Lung (tissue), 12 donors: ENCODE data around the gene KRTAP5-2. TPM values are rescaled to one million over a fixed set of nuclear protein-coding genes. Genes with fewer than 3 reads are reported as not detected.
"Not testable (repeated sequence)": the region's sequence is repeated elsewhere in the genome, so short reads cannot be mapped to it uniquely, and the experiment has no call there.

Experiments used
- ATAC-seq: fragments of 200-7000 bp; cut with Tn5 transposase; one replicate; pipeline ENCODE4 v1.9.1; 2020; ENCODE audit warnings: moderate number of reproducible peaks; ENCODE audit not compliant: insufficient read depth, low FRiP score
- DNase-seq, 3 donors: peaks; one replicate each; pipeline ENCODE4 v3.0.0-alpha.2; 2013 to 2017
- H3K27ac ChIP-seq, 2 donors: one replicate each; pipeline ENCODE4 v1.5.1; 2013; ENCODE audit warnings: mild to moderate bottlenecking in 2 of 2, moderate library complexity in 2 of 2, control low read depth in 1 of 2, inconsistent platforms in 1 of 2, low read depth in 1 of 2, low read length in 1 of 2
- H3K27me3 ChIP-seq, 3 donors: one replicate each; pipeline ENCODE4 v1.5.1; 2013; ENCODE audit warnings: low read length in 2 of 3; ENCODE audit not compliant: control insufficient read depth in 3 of 3, insufficient read depth in 3 of 3
- H3K36me3 ChIP-seq, 4 donors: one replicate each; pipeline ENCODE4 v1.5.1; 2013; ENCODE audit warnings: low read length in 4 of 4, mild to moderate bottlenecking in 1 of 4, moderate library complexity in 1 of 4; ENCODE audit not compliant: control insufficient read depth in 4 of 4, insufficient read depth in 4 of 4
- H3K4me1 ChIP-seq, 5 donors: one replicate each; pipeline ENCODE4 v1.5.1; 2013; ENCODE audit warnings: low read length in 5 of 5, mild to moderate bottlenecking in 2 of 5, moderate library complexity in 1 of 5; ENCODE audit not compliant: control insufficient read depth in 5 of 5, insufficient read depth in 5 of 5
- H3K4me3 ChIP-seq: one replicate; pipeline ENCODE4 v1.5.1; 2013; ENCODE audit warnings: mild to moderate bottlenecking, control low read depth, moderate library complexity
- H3K9ac ChIP-seq, 2 donors: one replicate each; pipeline ENCODE4 v1.5.1; 2013; ENCODE audit warnings: low read length in 2 of 2, control low read depth in 1 of 2; ENCODE audit not compliant: insufficient read depth in 1 of 2
- H3K9me3 ChIP-seq, 4 donors: one replicate each; pipeline ENCODE4 v1.5.1; 2013; ENCODE audit warnings: low read length in 3 of 4, mild to moderate bottlenecking in 1 of 4, moderate library complexity in 1 of 4; ENCODE audit not compliant: control insufficient read depth in 4 of 4, insufficient read depth in 3 of 4
- CTCF ChIP-seq: IDR thresholded peaks from 2 replicates; pipeline ENCODE4 v1.5.1; 2012; ENCODE audit warnings: mild to moderate bottlenecking; ENCODE audit errors: control extremely low read depth, extremely low read depth
- WGBS, 2 donors: extraction: QIAGEN DNeasy Blood & Tissue Kit; methylation state at CpG; one replicate each; pipeline ENCODE4 v1.1.7; 2013; 5-methylcytosine and 5-hydroxymethylcytosine counted together
- polyA plus RNA-seq, 2 donors: library from polyadenylated mRNA; stranded (reverse); fragments of 200-250 nt; gene quantifications; one replicate each; pipeline ENCODE4 v1.2.1, GENCODE V29; 2013
- total RNA-seq, 2 donors: library from RNA; depleted of rRNA in 1 of 2; stranded (reverse); fragments of >200 nt in 1 of 2; gene quantifications; one replicate each; pipeline ENCODE4 v1.2.1, GENCODE V29; 2014 to 2021
- donor health status: control.
- donor health status: control.
- donor health status: Bipolar disorder and iron deficiency.
- donor health status: healthy.
- donor health status: DM: yes; HTN: yes; CAD: no.

The KRTAP5-2 gene
- total and polyA plus RNA-seq, 4 donors, result 0.12 TPM; not detected in 3

GRCh38 chr11:1604711-1605110 lies 6.6 kb upstream of the KRTAP5-2 start:
- Histone ChIP-seq H3K4me1 (peaks cover 0 to 5% (median 0%) of the 10 kb centered on the region in 5 donors), H3K9me3 (no peaks in the 10 kb centered on the region), H3K9ac (no peak overlapping the region), H3K4me3 (no peak overlapping the region), H3K36me3 (no peaks in the 10 kb centered on the region), H3K27me3 (peaks cover 3 to 19% (median 4%) of the 10 kb centered on the region in 3 donors), H3K27ac (no peak overlapping the region)
- TF ChIP-seq CTCF, result no peak
- ATAC-seq (no peak), DNase-seq (no peak)
- 83 to 93% methylated on average over 7 of the region's 7 CpGs for WGBS, 2 donors

- ATAC-seq, result no peak
- Histone ChIP-seq H3K9ac (no peak overlapping the region), H3K27ac (no peak overlapping the region), H3K9me3 (no peaks in the 10 kb centered on the region), H3K27me3 (peaks cover 3 to 22% (median 4%) of the 10 kb centered on the region in 3 donors), H3K4me1 (peaks cover 0 to 5% (median 0%) of the 10 kb centered on the region in 5 donors), H3K4me3 (no peak overlapping the region), H3K36me3 (no peaks in the 10 kb centered on the region)
- WGBS, 2 donors, result 93 to 95% methylated on average over 11 of the region's 11 CpGs
- DNase-seq, result no peak
- TF ChIP-seq CTCF, result no peak
Measured at GRCh38 chr11:1604181-1604580, 6.1 kb upstream of the KRTAP5-2 start.

GRCh38 chr11:1603629-1604028 lies 5.5 kb upstream of the KRTAP5-2 start:
- WGBS, 2 donors, result 92 to 100% methylated on average over 1 of the region's 1 CpG
- ATAC-seq, result no peak
- Histone ChIP-seq H3K4me1 (peaks cover 0 to 5% (median 0%) of the 10 kb centered on the region in 5 donors), H3K27ac (no peak overlapping the region), H3K4me3 (no peak overlapping the region), H3K36me3 (no peaks in the 10 kb centered on the region), H3K27me3 (peaks cover 3 to 24% (median 4%) of the 10 kb centered on the region in 3 donors), H3K9ac (no peak overlapping the region), H3K9me3 (no peaks in the 10 kb centered on the region)
- no peak for DNase-seq
- TF ChIP-seq CTCF, result no peak

- not testable (repeated sequence) for H3K4me3 ChIP-seq, H3K4me1 ChIP-seq, H3K36me3 ChIP-seq, ATAC-seq, DNase-seq, H3K27ac ChIP-seq, H3K9me3 ChIP-seq, H3K9ac ChIP-seq
- peaks cover 2 to 20% (median 3%) of the 10 kb centered on the region in 3 donors for H3K27me3 ChIP-seq
- WGBS, 2 donors, result 72 to 85% methylated on average over 3 of the region's 3 CpGs
Measured at GRCh38 chr11:1601663-1602062, 3.6 kb upstream of the KRTAP5-2 start.
